Lung (tissue), 12 donors: Measurements from ENCODE around the gene SOX2. TPM values are rescaled to one million over a fixed set of nuclear protein-coding genes. Genes with fewer than 3 reads are reported as not detected.

Experiments
- ATAC-seq: fragments of 200-7000 bp; cut with Tn5 transposase; one replicate; pipeline ENCODE4 v1.9.1; 2020; ENCODE audit warnings: moderate number of reproducible peaks; ENCODE audit not compliant: insufficient read depth, low FRiP score
- DNase-seq, 3 donors: peaks; one replicate each; pipeline ENCODE4 v3.0.0-alpha.2; 2013 to 2017
- H3K27ac ChIP-seq, 2 donors: one replicate each; pipeline ENCODE4 v1.5.1; 2013; ENCODE audit warnings: mild to moderate bottlenecking in 2 of 2, moderate library complexity in 2 of 2, control low read depth in 1 of 2, inconsistent platforms in 1 of 2, low read depth in 1 of 2, low read length in 1 of 2
- H3K27me3 ChIP-seq, 3 donors: one replicate each; pipeline ENCODE4 v1.5.1; 2013; ENCODE audit warnings: low read length in 2 of 3; ENCODE audit not compliant: control insufficient read depth in 3 of 3, insufficient read depth in 3 of 3
- H3K36me3 ChIP-seq, 4 donors: one replicate each; pipeline ENCODE4 v1.5.1; 2013; ENCODE audit warnings: low read length in 4 of 4, mild to moderate bottlenecking in 1 of 4, moderate library complexity in 1 of 4; ENCODE audit not compliant: control insufficient read depth in 4 of 4, insufficient read depth in 4 of 4
- H3K4me1 ChIP-seq, 5 donors: one replicate each; pipeline ENCODE4 v1.5.1; 2013; ENCODE audit warnings: low read length in 5 of 5, mild to moderate bottlenecking in 2 of 5, moderate library complexity in 1 of 5; ENCODE audit not compliant: control insufficient read depth in 5 of 5, insufficient read depth in 5 of 5
- H3K4me3 ChIP-seq: one replicate; pipeline ENCODE4 v1.5.1; 2013; ENCODE audit warnings: mild to moderate bottlenecking, control low read depth, moderate library complexity
- H3K9ac ChIP-seq, 2 donors: one replicate each; pipeline ENCODE4 v1.5.1; 2013; ENCODE audit warnings: low read length in 2 of 2, control low read depth in 1 of 2; ENCODE audit not compliant: insufficient read depth in 1 of 2
- H3K9me3 ChIP-seq, 4 donors: one replicate each; pipeline ENCODE4 v1.5.1; 2013; ENCODE audit warnings: low read length in 3 of 4, mild to moderate bottlenecking in 1 of 4, moderate library complexity in 1 of 4; ENCODE audit not compliant: control insufficient read depth in 4 of 4, insufficient read depth in 3 of 4
- CTCF ChIP-seq: IDR thresholded peaks from 2 replicates; pipeline ENCODE4 v1.5.1; 2012; ENCODE audit warnings: mild to moderate bottlenecking; ENCODE audit errors: control extremely low read depth, extremely low read depth
- WGBS, 2 donors: extraction: QIAGEN DNeasy Blood & Tissue Kit; methylation state at CpG; one replicate each; pipeline ENCODE4 v1.1.7; 2013; 5-methylcytosine and 5-hydroxymethylcytosine counted together
- polyA plus RNA-seq, 2 donors: library from polyadenylated mRNA; stranded (reverse); fragments of 200-250 nt; gene quantifications; one replicate each; pipeline ENCODE4 v1.2.1, GENCODE V29; 2013
- total RNA-seq, 2 donors: library from RNA; depleted of rRNA in 1 of 2; stranded (reverse); fragments of >200 nt in 1 of 2; gene quantifications; one replicate each; pipeline ENCODE4 v1.2.1, GENCODE V29; 2014 to 2021
- donor health status: control.
- donor health status: control.
- donor health status: Bipolar disorder and iron deficiency.
- donor health status: healthy.
- donor health status: DM: yes; HTN: yes; CAD: no.

Gene SOX2
- total and polyA plus RNA-seq, 4 donors = 4.4 to 16.4 (median 7.3) TPM

- WGBS, 2 donors = 2 to 3% methylated on average over 65 of the region's 65 CpGs
- peak overlapping the region in 1 of 2 donors; percentile 47 for H3K9ac ChIP-seq
- DNase-seq (peak in 2 of 3 donors; percentile 20 to 34), ATAC-seq (no peak)
- TF ChIP-seq CTCF = no peak
- peaks cover 4 to 59% (median 49%) of the 10 kb centered on the region in 3 donors for H3K27me3 ChIP-seq
- peaks cover 3 to 11% (median 6%) of the 10 kb centered on the region in 5 donors for H3K4me1 ChIP-seq
- H3K27ac ChIP-seq = no peak overlapping the region
- peaks cover 0 to 8% (median 0%) of the 10 kb centered on the region in 4 donors for H3K9me3 ChIP-seq
- peak overlapping the region; percentile 5 for H3K4me3 ChIP-seq
- no peaks in the 10 kb centered on the region for H3K36me3 ChIP-seq
Measured at GRCh38 chr3:181695661-181696491, 15.8 kb upstream of the SOX2 start.

- 26 to 38% methylated on average over 11 of the region's 11 CpGs for WGBS, 2 donors
- no peak for TF ChIP-seq CTCF
- peak in 1 of 3 donors; percentile 4 for DNase-seq
Measured at GRCh38 chr3:181696626-181697230, 15.0 kb upstream of the SOX2 start.

GRCh38 chr3:181698263-181698954 is 13.3 kb upstream of the SOX2 start:
- ATAC-seq (no peak), DNase-seq (no peak)
- H3K9ac ChIP-seq = no peak overlapping the region
- WGBS, 2 donors = 75 to 76% methylated on average over 5 of the region's 5 CpGs
- no peaks in the 10 kb centered on the region for H3K36me3 ChIP-seq
- peaks cover 0 to 8% (median 0%) of the 10 kb centered on the region in 4 donors for H3K9me3 ChIP-seq
- peaks cover 3 to 11% (median 7%) of the 10 kb centered on the region in 5 donors for H3K4me1 ChIP-seq
- TF ChIP-seq CTCF = no peak
- no peak overlapping the region for H3K27ac ChIP-seq
- no peak overlapping the region for H3K4me3 ChIP-seq
- H3K27me3 ChIP-seq = peaks cover 4 to 81% (median 71%) of the 10 kb centered on the region in 3 donors

More at GRCh38 chr3:181696626-181697230, 15.0 kb upstream of the SOX2 start:
- no peak overlapping the region for H3K27ac ChIP-seq
- peaks cover 3 to 11% (median 6%) of the 10 kb centered on the region in 5 donors for H3K4me1 ChIP-seq
- no peak for ATAC-seq
- H3K9ac ChIP-seq = no peak overlapping the region
- no peak overlapping the region for H3K4me3 ChIP-seq
- H3K27me3 ChIP-seq = peaks cover 4 to 67% (median 56%) of the 10 kb centered on the region in 3 donors
- H3K9me3 ChIP-seq = peaks cover 0 to 8% (median 0%) of the 10 kb centered on the region in 4 donors
- H3K36me3 ChIP-seq = no peaks in the 10 kb centered on the region
